ENCODE data around the gene VPS13D.
"Not testable (repeated sequence)": the region's sequence is repeated elsewhere in the genome, so short reads cannot be mapped to it uniquely, and the experiment has no call there.

Gene VPS13D

GRCh38 chr1:12204754-12205658, 24.8 kb upstream of the VPS13D start:
- H3K27me3 Mint-ChIP-seq, result no peaks in the 10 kb centered on the region
- H3K36me3 Mint-ChIP-seq (ENCODE audit: low read depth), result peaks cover 88% of the 10 kb centered on the region
- no peak overlapping the region for H3K4me3 Mint-ChIP-seq
- H3K27ac Mint-ChIP-seq, result no peak overlapping the region
- intact Hi-C loops (cut with micrococcal nuclease), result no loop called here
- no peaks in the 10 kb centered on the region for H3K9me3 Mint-ChIP-seq
- peaks cover 12% of the 10 kb centered on the region for H3K4me1 Mint-ChIP-seq (ENCODE audit: low read depth)

- Mint-ChIP-seq H3K4me3 (no peak overlapping the region), H3K27ac (no peak overlapping the region), H3K27me3 (no peaks in the 10 kb centered on the region), H3K36me3 (ENCODE audit: low read depth) (peaks cover 75% of the 10 kb centered on the region), H3K4me1 (ENCODE audit: low read depth) (peaks cover 17% of the 10 kb centered on the region), H3K9me3 (no peaks in the 10 kb centered on the region)
- intact Hi-C loops (cut with micrococcal nuclease), result no loop called here
Observed at GRCh38 chr1:12206238-12206637, 23.6 kb upstream of the VPS13D start.

- no peaks in the 10 kb centered on the region for H3K9me3 Mint-ChIP-seq
- no peaks in the 10 kb centered on the region for H3K27me3 Mint-ChIP-seq
- H3K27ac Mint-ChIP-seq, result no peak overlapping the region
- H3K4me3 Mint-ChIP-seq, result no peak overlapping the region
- intact Hi-C loops (cut with micrococcal nuclease), result no loop called here
- H3K4me1 Mint-ChIP-seq (ENCODE audit: low read depth), result peaks cover 17% of the 10 kb centered on the region
- H3K36me3 Mint-ChIP-seq (ENCODE audit: low read depth), result peaks cover 69% of the 10 kb centered on the region
Observed at GRCh38 chr1:12206792-12207424, 22.9 kb upstream of the VPS13D start.

GRCh38 chr1:12208271-12208670, 21.6 kb upstream of the VPS13D start:
- Mint-ChIP-seq H3K27ac (peak overlapping the region; percentile 35), H3K4me1 (ENCODE audit: low read depth) (peaks cover 17% of the 10 kb centered on the region), H3K4me3 (no peak overlapping the region), H3K27me3 (no peaks in the 10 kb centered on the region), H3K9me3 (no peaks in the 10 kb centered on the region), H3K36me3 (ENCODE audit: low read depth) (peaks cover 55% of the 10 kb centered on the region)
- intact Hi-C loops (cut with micrococcal nuclease), result loop anchor here (1.0 kb wide), 1 partner anchor 83 kb away; no protein-coding TSS in a partner anchor

- H3K27me3 Mint-ChIP-seq, result no peaks in the 10 kb centered on the region
- peak overlapping the region; percentile 35 for H3K27ac Mint-ChIP-seq
- intact Hi-C loops (cut with micrococcal nuclease), result loop anchor here (1.0 kb wide), 1 partner anchor 84 kb away; no protein-coding TSS in a partner anchor
- no peak overlapping the region for H3K4me3 Mint-ChIP-seq
- no peaks in the 10 kb centered on the region for H3K9me3 Mint-ChIP-seq
- H3K4me1 Mint-ChIP-seq (ENCODE audit: low read depth), result peaks cover 17% of the 10 kb centered on the region
- peaks cover 49% of the 10 kb centered on the region for H3K36me3 Mint-ChIP-seq (ENCODE audit: low read depth)
Observed at GRCh38 chr1:12208764-12209494, 20.9 kb upstream of the VPS13D start.

- H3K4me1 Mint-ChIP-seq (ENCODE audit: low read depth), result peaks cover 17% of the 10 kb centered on the region
Observed at GRCh38 chr1:12209495-12209832, 20.4 kb upstream of the VPS13D start.

GRCh38 chr1:12215118-12215961, 14.5 kb upstream of the VPS13D start:
- no peak overlapping the region for H3K27ac Mint-ChIP-seq
- intact Hi-C loops (cut with micrococcal nuclease), result no loop called here
- peaks cover 4% of the 10 kb centered on the region for H3K27me3 Mint-ChIP-seq
- peaks cover 5% of the 10 kb centered on the region for H3K4me1 Mint-ChIP-seq (ENCODE audit: low read depth)
- H3K4me3 Mint-ChIP-seq, result no peak overlapping the region
- no peaks in the 10 kb centered on the region for H3K9me3 Mint-ChIP-seq
- no peaks in the 10 kb centered on the region for H3K36me3 Mint-ChIP-seq (ENCODE audit: low read depth)

More at GRCh38 chr1:12209495-12209832, 20.4 kb upstream of the VPS13D start:
- H3K4me3 Mint-ChIP-seq, result no peak overlapping the region
- no peaks in the 10 kb centered on the region for H3K9me3 Mint-ChIP-seq
- H3K36me3 Mint-ChIP-seq (ENCODE audit: low read depth), result peaks cover 43% of the 10 kb centered on the region
- H3K27me3 Mint-ChIP-seq, result no peaks in the 10 kb centered on the region
- intact Hi-C loops (cut with micrococcal nuclease), result no loop called here
- no peak overlapping the region for H3K27ac Mint-ChIP-seq

- intact Hi-C loops (cut with micrococcal nuclease), result no loop called here
- Mint-ChIP-seq H3K4me3 (no peak overlapping the region), H3K9me3 (no peaks in the 10 kb centered on the region), H3K4me1 (ENCODE audit: low read depth) (no peaks in the 10 kb centered on the region), H3K27me3 (peaks cover 4% of the 10 kb centered on the region), H3K36me3 (ENCODE audit: low read depth) (no peaks in the 10 kb centered on the region), H3K27ac (no peak overlapping the region)
Observed at GRCh38 chr1:12219800-12220199, 10.0 kb upstream of the VPS13D start.

GRCh38 chr1:12220890-12221289, 8.9 kb upstream of the VPS13D start:
- Mint-ChIP-seq H3K4me1 (ENCODE audit: low read depth) (no peaks in the 10 kb centered on the region), H3K9me3 (no peaks in the 10 kb centered on the region), H3K27me3 (no peaks in the 10 kb centered on the region), H3K27ac (no peak overlapping the region), H3K4me3 (no peak overlapping the region), H3K36me3 (ENCODE audit: low read depth) (no peaks in the 10 kb centered on the region)
- intact Hi-C loops (cut with micrococcal nuclease), result no loop called here

GRCh38 chr1:12222700-12223099, 7.1 kb upstream of the VPS13D start:
- intact Hi-C loops (cut with micrococcal nuclease); H3K9me3 Mint-ChIP-seq; H3K4me1 Mint-ChIP-seq (ENCODE audit: low read depth); H3K27me3 Mint-ChIP-seq; H3K4me3 Mint-ChIP-seq; H3K36me3 Mint-ChIP-seq (ENCODE audit: low read depth); H3K27ac Mint-ChIP-seq: not testable (repeated sequence)

GRCh38 chr1:12224092-12224491, 5.7 kb upstream of the VPS13D start:
- H3K4me1 Mint-ChIP-seq (ENCODE audit: low read depth); H3K27ac Mint-ChIP-seq; H3K4me3 Mint-ChIP-seq; intact Hi-C loops (cut with micrococcal nuclease); H3K27me3 Mint-ChIP-seq; H3K9me3 Mint-ChIP-seq; H3K36me3 Mint-ChIP-seq (ENCODE audit: low read depth): not testable (repeated sequence)

GRCh38 chr1:12228979-12229378, 851 bp upstream of the VPS13D start:
- Mint-ChIP-seq H3K27me3 (peaks cover 4% of the 10 kb centered on the region), H3K4me1 (ENCODE audit: low read depth) (peaks cover 8% of the 10 kb centered on the region), H3K36me3 (ENCODE audit: low read depth) (peaks cover 18% of the 10 kb centered on the region), H3K9me3 (no peaks in the 10 kb centered on the region), H3K27ac (no peak overlapping the region), H3K4me3 (no peak overlapping the region)
- intact Hi-C loops (cut with micrococcal nuclease), result no loop called here

GRCh38 chr1:12229386-12229834, 420 bp upstream of the VPS13D start:
- Mint-ChIP-seq H3K4me1 (ENCODE audit: low read depth) (peaks cover 8% of the 10 kb centered on the region), H3K27ac (no peak overlapping the region), H3K9me3 (no peaks in the 10 kb centered on the region), H3K4me3 (peak overlapping the region; percentile 32), H3K27me3 (peaks cover 4% of the 10 kb centered on the region), H3K36me3 (ENCODE audit: low read depth) (peaks cover 18% of the 10 kb centered on the region)
- intact Hi-C loops (cut with micrococcal nuclease), result no loop called here

Measured in dendritic cell treated with granulocyte-macrophage colony-stimulating factor and Interleukin-4, amounts not matched to agents 40 ng/mL and 50 ng/mL, for 4 days (primary cell).